Right atrium auricular region (tissue), 2 donors: ENCODE results near the gene STPG3. TPM values are rescaled to one million over a fixed set of nuclear protein-coding genes. Genes with fewer than 3 reads are reported as not detected.

Source experiments
- DNase-seq: peaks from one replicate; pipeline ENCODE4 v3.0.0-alpha.2; 2019; ENCODE audit warnings: low spot score
- H3K27ac ChIP-seq, 2 donors: fragments of 200-600 bp; sonication (generic); 1 replicate in 1 of 2; 2 replicates in 1 of 2; pipeline ENCODE4 v1.5.1; 2016 to 2019
- H3K27me3 ChIP-seq, 2 donors: fragments of 200-600 bp; sonication (generic); one replicate each; pipeline versions ENCODE4 v1.5.1 to v1.6.0; 2017 to 2019
- H3K36me3 ChIP-seq: fragments of 200-600 bp; sonication (generic); one replicate; pipeline ENCODE4 v1.5.1; 2016
- H3K4me1 ChIP-seq, 2 donors: fragments of 200-600 bp; sonication (generic); one replicate each; pipeline versions ENCODE4 v1.5.1 to v1.6.0; 2017 to 2019
- H3K4me3 ChIP-seq, 2 donors: fragments of 200-600 bp; sonication (generic); 1 replicate in 1 of 2; 2 replicates in 1 of 2; pipeline ENCODE4 v1.5.1; 2017 to 2019; ENCODE audit warnings: mild to moderate bottlenecking in 1 of 2, moderate library complexity in 1 of 2
- H3K9me3 ChIP-seq, 2 donors: fragments of 200-600 bp; sonication (generic); one replicate each; pipeline ENCODE4 v1.5.1; 2019
- total RNA-seq, 2 donors: library from RNA; depleted of rRNA; stranded (reverse); fragments of >200 nt; gene quantifications; one replicate each; pipeline ENCODE4 v1.1.0, GENCODE V29; 2016
- TF ChIP-seq, protein P1 (sequence below), 2 donors: fragments of 200-600 bp; sonication (generic); IDR thresholded peaks; one replicate each; pipeline ENCODE4 v1.5.1; 2019; ENCODE audit warnings: antibody characterized with exemption in 2 of 2

Gene STPG3
- total RNA-seq, 2 donors from 2014 or later = not detected

DNA sequence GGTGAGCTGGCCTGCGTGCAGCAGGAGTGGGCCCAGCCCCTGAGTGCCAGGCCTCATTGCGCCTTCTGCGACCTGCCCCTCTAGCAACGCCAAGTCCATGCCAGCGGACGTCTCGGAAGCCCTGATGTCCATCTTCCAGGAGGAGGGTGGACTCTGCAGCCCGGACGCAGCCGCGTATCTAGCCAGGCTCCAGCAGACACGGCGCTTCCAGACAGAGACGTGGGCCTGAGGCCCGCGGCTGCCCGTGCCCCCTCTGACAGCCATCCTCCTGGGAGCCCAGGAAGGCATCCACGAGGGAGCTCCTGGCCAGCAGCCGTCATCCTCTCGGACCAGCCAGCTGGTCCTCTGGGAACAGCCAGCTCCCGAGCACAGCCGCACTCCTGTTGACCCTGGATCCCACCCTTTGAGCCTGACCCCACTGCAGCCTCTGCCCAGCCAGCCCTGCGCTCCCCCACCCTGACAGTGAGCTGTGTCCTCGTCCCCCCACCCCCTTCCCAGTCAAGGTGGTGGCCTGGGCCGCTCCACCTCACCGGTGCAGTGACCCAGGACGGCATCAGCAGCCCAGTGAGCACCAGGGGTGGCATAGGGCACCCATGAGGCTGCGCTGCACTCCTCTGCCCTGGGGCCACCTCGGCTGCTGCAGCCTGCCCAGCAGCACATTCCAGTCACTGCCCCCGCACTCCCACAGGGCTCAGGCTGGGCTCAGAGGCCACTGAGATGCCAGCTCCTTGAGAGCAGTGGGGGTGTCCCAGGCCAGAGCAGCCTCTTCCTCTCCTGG lies 34.7 kb upstream of the STPG3 start:
- DNase-seq = no peak
- Histone ChIP-seq H3K36me3 (no peaks in the 10 kb centered on the region), H3K9me3 (no peaks in the 10 kb centered on the region), H3K27me3 (no peaks in the 10 kb centered on the region), H3K27ac (no peak overlapping the region), H3K4me3 (no peak overlapping the region), H3K4me1 (peaks cover 0 to 30% of the 10 kb centered on the region in 2 donors)
- TF ChIP-seq, protein P1, sequence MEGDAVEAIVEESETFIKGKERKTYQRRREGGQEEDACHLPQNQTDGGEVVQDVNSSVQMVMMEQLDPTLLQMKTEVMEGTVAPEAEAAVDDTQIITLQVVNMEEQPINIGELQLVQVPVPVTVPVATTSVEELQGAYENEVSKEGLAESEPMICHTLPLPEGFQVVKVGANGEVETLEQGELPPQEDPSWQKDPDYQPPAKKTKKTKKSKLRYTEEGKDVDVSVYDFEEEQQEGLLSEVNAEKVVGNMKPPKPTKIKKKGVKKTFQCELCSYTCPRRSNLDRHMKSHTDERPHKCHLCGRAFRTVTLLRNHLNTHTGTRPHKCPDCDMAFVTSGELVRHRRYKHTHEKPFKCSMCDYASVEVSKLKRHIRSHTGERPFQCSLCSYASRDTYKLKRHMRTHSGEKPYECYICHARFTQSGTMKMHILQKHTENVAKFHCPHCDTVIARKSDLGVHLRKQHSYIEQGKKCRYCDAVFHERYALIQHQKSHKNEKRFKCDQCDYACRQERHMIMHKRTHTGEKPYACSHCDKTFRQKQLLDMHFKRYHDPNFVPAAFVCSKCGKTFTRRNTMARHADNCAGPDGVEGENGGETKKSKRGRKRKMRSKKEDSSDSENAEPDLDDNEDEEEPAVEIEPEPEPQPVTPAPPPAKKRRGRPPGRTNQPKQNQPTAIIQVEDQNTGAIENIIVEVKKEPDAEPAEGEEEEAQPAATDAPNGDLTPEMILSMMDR (IDR thresholded peaks at IDR 0.05) = no peak

DNA sequence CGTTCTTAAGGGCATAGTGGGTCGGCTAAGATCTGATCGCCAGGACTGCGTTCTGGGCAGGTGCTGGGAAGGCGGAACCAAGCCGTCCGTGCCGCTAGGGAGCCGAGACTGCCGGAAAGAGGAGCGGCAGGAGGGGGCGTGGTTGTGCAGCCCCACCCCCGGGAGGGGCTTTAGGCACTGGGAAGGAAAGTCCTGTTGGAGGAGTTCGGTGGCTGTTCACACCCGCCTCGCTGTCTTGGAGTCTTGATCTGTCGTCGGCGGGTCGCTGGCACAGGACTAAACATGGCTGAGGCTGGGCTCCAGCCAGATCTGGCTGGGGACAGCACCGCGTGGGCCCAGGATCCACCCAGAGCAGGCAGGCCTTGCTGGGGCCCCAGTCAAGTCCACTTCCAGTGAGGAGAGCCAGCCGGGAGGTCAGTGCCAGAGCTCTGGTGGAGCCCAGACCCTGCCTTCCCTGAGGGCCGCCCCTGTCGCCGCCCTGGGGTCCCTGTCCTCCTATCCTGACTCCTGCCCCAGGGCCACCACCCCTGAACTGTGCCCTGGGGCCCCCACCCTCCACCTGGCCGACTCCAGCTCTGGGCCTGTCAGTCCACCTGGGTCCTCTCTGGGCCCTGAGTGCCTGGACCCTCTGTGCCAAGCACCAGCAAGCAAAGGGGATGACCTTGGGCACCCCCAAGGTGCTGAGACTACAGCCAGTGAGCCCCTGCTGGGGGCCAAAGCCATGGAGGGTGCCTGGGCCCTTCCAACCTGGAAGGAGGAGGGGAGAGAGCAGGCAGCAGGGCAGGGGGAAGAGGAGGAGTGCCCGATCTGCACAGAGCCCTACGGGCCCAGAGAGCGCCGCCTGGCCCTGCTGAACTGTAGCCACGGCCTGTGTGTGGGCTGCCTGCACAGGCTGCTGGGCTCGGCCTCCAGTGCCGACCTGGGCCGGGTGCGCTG lies 33.5 kb upstream of the STPG3 start:
- TF ChIP-seq, protein P1 (IDR thresholded peaks at IDR 0.05) = no peak
- no peak for DNase-seq

DNA sequence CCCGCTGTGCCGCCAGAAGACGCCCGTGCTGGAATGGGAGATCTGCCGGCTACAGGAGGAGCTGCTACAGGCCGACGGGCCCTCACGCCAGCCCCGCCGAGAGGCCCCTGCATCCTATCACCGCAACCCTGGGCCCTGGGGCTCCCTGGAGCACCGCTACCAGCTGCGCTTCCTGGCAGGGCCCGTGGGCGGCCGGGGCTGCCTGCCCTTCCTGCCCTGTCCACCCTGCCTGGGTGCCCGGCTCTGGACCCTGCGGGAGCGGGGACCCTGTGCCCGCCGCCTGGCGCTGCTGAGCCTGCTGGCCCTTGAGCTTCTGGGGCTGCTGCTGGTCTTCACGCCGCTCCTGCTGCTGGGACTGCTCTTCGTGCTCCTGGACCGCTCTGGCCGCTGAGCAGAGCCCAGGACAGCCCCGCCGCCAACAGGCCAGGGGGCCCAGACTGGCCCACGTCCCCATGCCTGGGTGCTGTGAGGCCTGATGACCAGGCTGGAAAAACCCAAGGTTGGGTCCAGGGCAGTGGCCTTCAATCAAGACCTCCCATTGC lies 32.8 kb upstream of the STPG3 start:
- TF ChIP-seq, protein P1 (IDR thresholded peaks at IDR 0.05) = no peak

More for the DNA sequence above, 33.5 kb upstream of the STPG3 start:
- peak overlapping the region; percentile 14 to 25 for H3K4me3 ChIP-seq
- H3K4me1 ChIP-seq = peaks cover 0 to 37% of the 10 kb centered on the region in 2 donors
- no peaks in the 10 kb centered on the region for H3K36me3 ChIP-seq
- no peak overlapping the region for H3K27ac ChIP-seq
- no peaks in the 10 kb centered on the region for H3K27me3 ChIP-seq
- H3K9me3 ChIP-seq = no peaks in the 10 kb centered on the region

DNA sequence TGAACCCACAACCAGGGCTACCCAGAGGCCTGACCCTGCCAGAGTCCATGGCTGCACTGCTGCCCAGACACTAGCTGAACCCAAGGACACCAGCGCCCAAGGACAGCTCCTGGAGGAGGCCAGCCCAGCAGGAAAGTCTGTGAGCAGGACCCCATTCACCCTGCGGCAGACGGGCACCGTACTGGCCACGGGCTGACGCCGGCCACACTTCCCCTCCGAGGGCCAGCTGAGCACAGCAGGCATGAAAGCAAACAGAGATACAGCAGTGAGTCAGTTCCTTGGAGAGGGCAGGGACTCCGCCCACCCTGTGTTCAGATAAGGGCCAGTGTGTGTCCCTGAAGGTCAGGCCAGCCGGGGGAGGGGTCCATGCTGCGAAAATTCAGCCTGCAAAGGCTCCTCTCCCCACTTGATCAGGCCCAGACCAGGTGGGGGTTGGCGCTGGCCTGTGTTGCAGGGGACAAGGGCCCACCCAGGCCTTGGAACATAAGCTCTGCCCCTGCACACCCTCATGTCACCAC lies 32.3 kb upstream of the STPG3 start:
- TF ChIP-seq, protein P1 (IDR thresholded peaks at IDR 0.05) = no peak
- Histone ChIP-seq H3K36me3 (no peaks in the 10 kb centered on the region), H3K4me3 (no peak overlapping the region), H3K27ac (peak overlapping the region in 1 of 2 donors; percentile 42), H3K9me3 (no peaks in the 10 kb centered on the region), H3K27me3 (no peaks in the 10 kb centered on the region), H3K4me1 (peaks cover 0 to 45% of the 10 kb centered on the region in 2 donors)
- no peak for DNase-seq

More for the DNA sequence above, 32.8 kb upstream of the STPG3 start:
- no peak for DNase-seq
- H3K9me3 ChIP-seq = no peaks in the 10 kb centered on the region
- H3K27me3 ChIP-seq = no peaks in the 10 kb centered on the region
- peak overlapping the region in 1 of 2 donors; percentile 42 for H3K27ac ChIP-seq
- H3K4me3 ChIP-seq = no peak overlapping the region
- no peaks in the 10 kb centered on the region for H3K36me3 ChIP-seq
- H3K4me1 ChIP-seq = peaks cover 0 to 44% of the 10 kb centered on the region in 2 donors

DNA sequence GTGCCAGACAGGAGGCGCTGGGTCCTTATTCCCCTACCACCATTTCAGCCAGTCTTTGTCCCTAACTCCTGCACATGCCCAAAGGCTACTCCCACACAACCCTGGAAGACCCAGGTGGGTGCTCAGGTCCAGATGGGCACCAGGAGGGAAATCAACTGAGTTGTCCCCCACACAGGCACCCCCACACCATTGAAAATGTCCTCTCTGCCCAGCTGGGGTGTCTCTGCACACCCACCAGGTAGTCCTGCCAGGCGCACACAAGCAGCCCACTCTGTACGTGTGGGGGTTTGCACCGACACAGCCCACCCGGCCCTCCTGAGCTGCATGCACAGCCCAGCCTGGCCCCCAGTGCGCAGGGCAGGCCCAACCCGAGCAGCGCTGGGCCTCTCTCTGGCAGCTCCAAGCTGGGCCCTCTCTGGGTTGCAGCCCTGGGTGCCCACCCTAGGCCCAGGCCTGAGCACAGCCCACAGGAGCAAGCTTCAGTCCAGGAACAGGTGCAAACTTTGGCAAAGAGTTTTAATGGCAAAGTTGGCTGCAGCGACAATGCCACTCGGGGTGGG lies 31.2 kb upstream of the STPG3 start:
- no peaks in the 10 kb centered on the region for H3K36me3 ChIP-seq
- no peak overlapping the region for H3K27ac ChIP-seq
- TF ChIP-seq, protein P1 (IDR thresholded peaks at IDR 0.05) = no peak
- no peak for DNase-seq
- H3K4me1 ChIP-seq = peaks cover 0 to 50% of the 10 kb centered on the region in 2 donors
- H3K4me3 ChIP-seq = no peak overlapping the region
- H3K27me3 ChIP-seq = no peaks in the 10 kb centered on the region
- no peaks in the 10 kb centered on the region for H3K9me3 ChIP-seq
